ENCODE measurements around the gene ZNF300.
"Not testable (repeated sequence)": the region's sequence is repeated elsewhere in the genome, so short reads cannot be mapped to it uniquely, and the experiment has no call there.

GRCh38 chr5:150845185-150845859 is 59.5 kb downstream of the ZNF300 start:
- not testable (repeated sequence) for TF ChIP-seq YY1 (IDR thresholded peaks at IDR 0.05; ENCODE audit: insufficient read depth, insufficient read length); SUZ12 (IDR thresholded peaks at IDR 0.05; ENCODE audit: extremely low read depth, insufficient read depth, insufficient read length); ZNF274 (IDR thresholded peaks at IDR 0.05; ENCODE audit: low read depth, low read length)
